HG03558 (cell line): ENCODE measurements around the gene MPZ.

Experiments
- ATAC-seq: cut with Tn5 transposase; IDR thresholded peaks from one replicate; pipeline ENCODE4 v1.9.1; 2021; ENCODE audit warnings: moderate number of reproducible peaks; ENCODE audit not compliant: unreplicated experiment; ENCODE audit errors: extremely low read depth

The MPZ gene

DNA sequence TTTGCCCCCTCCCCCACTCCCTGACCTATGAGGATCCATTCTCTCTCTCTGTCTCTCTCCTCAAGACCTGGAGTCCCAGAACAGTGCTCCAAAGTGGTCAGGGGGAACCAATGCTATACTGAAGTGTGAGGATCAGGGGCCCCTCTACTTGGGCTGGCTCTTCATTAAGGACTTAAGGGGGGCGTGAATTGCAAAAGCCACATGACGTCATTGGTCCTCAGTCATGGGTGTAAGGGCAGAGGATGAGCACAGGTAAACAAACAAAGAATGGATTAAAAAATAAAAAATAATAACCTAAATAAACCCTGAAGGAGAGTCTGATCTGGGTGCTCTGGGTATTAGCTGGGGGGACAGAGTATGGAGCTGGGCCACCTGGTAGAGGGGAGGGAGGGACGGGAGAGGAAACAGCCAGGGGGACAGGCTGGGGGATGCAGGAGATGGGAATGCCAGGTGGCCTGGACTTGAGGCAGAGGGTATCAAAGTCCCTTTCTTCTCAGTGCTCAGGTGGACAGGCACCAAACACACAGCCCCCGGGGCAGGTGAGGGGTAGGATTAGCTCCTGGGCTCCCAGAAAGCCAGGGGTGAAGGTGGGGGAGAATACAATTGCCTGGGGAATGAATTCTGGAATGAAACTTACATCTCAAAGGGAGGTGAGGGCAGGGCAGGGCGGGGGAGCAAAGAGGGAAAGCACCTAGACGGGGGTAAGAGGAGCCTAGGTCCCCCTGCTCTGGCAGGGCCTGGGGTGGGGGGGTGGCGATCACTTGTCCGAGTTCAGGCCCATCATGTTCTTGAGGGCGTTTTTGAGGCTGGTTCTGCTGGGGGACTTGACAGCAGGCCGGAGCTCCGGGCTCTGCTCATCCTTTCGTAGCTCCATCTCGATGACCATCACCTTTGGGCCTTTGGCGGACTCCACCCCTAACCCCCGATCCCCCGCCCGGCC is 4.6 kb downstream of the MPZ start:
- no peak for ATAC-seq

DNA sequence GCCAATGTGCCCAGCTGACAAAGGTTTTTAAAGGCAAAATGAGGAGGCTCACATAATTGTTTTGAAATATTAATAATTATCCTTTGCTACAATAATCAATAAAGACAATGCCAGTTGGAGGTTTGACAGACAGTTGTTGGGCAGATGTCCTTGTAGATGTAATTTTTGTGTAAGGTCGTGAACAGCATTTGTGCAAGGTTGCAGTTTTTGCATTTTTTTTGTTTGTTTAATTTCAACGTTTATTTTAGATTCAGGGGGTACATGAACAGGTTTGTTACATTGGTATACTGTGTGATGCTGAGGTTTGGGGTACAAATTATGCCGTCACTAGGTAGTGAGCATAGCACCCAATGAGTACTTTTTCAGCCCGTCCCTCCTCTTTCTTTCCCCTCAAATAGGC is 9.3 kb downstream of the MPZ start:
- ATAC-seq, result no peak

DNA sequence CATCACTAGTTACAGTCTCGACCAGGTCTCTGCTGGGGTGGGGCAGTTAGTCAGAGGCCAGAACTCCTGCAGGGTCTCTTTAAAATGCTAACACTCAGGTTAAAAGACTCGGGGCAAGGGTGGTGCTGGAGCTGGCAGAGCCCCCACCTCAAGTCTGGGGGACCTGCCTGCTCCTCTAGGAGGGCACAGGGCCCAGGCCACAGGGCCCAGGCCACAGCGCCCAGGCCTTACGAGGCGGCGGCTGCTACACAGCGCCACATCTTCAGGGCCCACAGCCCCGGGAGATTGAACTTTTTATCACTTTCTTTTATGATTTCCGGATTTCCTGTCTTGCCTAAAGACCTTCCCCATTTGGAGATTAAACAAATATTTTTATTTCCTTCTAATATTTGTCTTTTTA is 10.4 kb downstream of the MPZ start:
- no peak for ATAC-seq

DNA sequence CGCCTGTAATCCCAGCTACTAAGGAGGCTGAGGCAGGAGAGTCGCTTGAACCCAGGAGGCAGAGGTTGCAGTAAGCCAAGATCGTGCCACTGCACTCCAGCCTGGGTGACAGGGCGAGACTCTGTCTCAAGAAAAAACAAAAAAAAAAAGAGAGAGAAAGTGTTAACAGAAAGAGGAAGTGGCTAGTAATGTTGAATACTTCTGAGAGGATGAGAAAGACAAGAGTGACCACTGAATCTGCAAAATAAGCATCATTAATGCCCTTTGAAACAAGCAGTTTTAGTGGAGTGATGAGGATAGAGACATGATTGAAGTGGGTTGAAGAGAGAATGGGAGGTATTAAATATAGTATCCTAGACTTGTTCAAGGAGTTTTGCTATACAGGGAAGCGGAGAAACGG is 11.7 kb downstream of the MPZ start:
- no peak for ATAC-seq

DNA sequence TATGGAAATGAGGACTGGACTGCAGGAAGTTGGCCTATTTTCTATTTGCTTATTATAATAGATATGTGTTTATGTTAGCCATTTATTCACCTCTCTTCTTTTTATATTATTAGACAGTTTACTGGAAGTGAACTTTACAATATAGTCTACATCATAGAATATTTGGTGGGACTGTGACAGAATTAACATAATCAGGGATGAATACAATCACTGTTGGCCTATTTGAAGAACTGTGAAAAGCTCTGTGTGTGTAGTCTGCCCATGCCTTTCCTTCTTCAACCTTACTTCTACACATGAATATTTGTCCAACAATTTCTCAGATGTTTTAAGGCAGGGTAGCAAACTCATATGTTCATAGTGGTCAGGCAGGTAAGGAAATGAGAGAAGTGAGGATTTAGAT is 12.4 kb downstream of the MPZ start:
- ATAC-seq, result no peak

DNA sequence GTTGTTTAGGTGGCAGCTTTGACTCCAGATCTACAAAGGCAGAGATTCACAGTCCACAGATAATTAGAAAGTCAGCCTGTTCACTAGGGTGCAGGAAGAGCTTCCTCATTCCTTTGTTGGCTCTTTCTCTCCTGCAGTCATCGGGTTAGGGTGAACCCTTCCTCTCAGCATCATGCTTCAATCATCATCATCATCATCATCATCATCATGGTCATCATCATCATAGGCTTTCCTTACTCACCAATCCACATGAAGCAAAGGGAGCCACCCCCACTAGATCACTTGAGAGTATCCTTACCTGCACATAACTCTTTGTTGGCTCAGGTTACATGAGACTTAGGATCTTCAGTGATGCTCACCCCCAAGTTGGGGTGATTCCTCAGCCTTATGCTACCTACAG is 19.0 kb downstream of the MPZ start:
- no peak for ATAC-seq

DNA sequence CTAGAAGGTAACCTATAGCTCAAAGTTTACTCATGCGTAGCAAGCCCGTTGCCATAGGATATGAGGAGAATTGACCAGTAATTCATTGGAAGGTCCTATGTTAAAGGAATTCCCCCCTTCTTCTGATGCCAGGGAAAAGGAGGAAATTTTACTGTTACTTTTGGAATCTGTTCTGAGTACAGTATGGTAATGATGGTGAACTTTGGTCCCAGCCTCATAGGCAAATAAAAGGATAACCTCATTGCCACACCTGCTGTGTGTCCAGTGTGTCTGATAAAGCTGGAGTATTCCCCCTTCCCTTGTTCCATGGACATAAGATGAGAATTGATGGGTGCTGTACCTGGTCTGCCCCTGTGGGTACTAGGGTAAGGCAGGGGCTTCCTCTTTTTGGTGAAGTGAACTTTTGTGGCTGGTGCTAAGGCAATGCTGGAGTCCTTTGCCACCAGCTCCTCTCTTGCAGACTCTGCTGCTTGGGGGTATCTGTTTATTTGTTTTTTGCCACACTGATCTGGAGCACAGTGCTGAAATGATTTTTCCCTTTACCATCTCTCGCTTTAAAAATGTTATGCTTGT is 22.2 kb downstream of the MPZ start:
- no peak for ATAC-seq

DNA sequence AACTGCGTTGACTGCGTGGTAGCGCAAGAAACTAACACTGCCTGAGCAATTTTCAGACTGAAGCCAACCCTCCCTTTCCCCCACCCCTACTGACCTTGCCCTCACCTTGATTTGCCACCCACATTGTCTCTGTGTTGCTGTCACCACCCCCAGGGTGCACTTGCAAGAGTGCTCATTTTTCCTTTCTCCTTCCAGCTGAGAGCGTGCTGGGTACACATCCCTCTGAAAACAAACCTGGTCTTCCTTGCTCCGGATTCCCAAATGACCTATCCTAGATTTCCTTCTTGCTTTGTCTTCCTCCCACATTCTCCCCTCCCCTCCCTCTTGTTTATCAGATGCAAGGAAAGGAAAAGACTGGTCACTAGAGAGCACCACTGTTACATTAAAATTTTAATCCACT is 24.2 kb downstream of the MPZ start:
- no peak for ATAC-seq

DNA sequence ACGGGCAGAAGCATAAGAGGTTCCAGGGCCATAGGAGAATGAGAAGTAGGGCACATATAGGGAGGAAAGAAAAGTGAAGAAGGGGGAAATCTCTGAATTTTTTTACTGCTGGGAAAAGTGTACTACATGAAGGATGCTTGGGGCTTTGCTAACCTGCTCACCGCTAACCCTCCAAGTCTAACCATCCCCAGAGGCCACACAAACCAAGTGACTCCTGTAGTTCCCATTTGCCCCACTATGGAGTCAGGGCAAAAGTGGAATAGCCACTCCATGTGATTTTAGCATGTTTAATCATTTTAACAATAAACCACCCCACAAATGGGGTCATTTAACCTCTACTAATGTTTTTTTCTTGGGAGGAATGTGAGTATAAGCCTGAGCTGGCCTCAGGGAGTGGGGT is 24.7 kb downstream of the MPZ start:
- ATAC-seq, result no peak

DNA sequence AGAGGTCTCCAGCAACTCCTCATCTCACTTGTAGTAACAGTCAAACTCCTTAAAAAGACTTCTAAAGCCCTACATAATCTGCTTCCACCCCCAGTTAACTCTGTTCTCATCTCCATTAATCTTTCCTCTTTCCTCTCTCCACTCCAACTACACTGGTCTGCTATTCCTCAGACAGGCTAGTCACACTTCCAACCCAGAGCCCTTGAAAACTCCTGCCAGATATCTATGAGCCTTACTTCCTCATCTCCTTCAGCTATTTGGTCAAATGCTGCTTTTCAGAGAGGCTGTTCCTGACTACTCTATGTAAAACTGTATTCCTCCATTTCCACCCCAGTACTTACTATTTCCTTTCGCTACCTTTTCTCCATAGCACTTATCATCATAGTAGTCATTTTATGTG is 26.8 kb downstream of the MPZ start:
- no peak for ATAC-seq

DNA sequence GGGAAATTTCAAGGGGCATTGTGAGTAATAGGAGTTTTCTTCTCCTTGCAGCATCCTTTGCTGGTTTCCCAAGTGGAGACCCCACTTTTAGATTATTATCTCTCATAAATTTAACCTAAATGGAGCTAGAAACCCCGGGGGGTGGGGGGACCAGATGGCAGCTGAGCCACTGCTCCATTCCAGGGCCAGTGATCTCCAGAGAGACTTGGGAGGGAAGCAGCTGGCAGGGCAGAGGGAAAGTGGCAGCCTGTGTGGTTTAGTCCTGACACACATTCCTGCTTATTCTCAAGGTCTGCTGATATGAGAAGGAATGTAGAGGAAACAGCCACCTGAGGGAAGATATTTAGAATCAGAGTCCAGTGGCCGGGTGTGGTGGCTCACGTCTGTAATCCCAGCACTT is 34.9 kb downstream of the MPZ start:
- no peak for ATAC-seq

DNA sequence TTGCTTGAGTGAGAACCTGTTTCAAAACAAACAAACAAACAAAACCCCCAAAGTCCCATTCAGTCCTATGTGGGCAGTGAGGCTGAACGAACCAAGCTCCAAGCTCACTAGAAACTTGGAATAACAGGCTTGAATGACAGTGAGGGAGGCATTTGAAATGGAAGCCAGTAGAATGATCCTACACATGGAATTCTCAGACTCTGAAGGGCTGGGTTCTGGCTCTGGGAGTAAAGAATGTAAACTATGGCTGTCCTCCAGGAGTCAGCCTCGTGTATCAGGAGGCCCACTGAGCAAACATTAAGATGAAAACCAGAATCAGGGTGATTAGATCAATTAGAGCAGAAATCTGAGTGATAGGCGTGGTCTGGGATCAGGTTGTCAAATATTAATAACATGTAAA is 36.4 kb downstream of the MPZ start:
- ATAC-seq, result no peak

DNA sequence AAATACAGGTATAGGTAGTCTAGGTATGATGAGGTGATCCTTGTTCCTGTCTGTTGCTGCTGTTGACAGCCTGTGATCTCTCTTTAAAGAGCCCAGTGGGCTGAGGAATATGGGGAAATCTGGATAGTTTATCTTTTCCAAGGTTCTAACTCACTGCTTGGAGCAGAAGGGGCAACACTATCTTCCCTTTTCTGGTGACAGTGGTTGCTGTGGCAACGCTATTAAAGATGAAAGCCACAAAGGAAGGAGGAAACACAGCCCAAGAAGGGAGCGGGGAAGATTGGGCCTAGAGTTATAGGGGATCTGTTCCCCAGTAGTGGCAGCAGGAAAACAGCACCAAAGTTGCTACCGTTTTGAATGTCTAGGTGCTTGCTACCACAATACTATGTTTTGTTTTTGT is 42.4 kb downstream of the MPZ start:
- ATAC-seq, result no peak

DNA sequence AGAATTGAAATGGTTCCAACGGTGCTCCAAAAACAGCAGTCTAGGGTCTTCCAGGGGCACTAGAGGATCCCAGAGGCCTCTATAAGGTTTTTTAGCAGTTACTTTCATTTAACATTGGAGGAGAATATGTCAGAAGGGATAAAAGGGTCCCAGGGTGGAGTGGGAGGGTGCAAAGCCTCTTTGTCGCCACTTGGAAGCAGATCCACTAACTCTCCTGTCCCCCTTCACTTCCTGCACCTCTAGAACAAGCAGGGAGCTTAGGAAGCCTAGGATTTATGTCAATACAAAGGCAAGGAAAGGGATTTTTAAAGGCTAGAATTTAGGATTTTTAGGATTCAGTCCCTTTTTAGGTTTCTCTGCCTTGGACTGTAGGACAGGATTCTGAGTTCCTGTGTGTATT is 42.9 kb downstream of the MPZ start:
- no peak for ATAC-seq

DNA sequence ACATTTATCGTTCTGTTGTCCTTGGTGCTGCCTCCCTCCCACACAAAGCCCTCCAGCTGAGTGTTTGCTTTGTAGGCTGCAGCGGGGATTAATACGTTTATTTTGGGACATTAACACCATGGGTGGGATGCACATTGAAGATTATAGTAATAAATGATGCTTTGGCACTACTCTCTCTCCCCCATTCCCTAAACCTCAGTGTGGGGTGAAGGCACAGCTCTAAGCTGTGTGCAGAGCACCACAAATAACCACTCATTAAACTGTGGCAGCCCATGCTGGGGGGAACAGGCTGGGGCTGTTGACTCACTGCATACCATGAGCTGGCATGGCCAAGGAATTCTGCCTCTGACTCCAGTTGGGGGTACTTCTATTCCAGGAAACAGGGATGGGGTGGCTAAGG is 43.6 kb downstream of the MPZ start:
- no peak for ATAC-seq

DNA sequence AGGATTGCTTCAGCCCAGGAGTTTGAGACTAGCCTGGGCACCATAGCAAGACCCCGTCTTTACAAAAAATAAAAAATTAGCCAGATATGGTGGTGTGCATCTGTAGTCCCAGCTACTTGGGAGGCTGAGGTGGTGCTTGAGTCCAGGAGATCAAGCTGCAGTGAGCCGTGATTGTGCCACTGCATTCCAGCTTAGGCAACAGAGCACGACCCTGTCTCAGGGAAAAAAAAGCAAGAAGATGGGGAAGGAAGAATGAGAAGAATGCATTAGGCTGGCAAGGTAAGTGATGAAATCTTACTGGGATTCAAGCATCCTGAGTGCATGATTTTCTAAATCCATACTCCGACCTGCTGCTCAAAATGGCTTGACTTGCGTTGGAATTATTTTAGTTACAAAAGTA is 44.5 kb downstream of the MPZ start:
- ATAC-seq, result no peak

DNA sequence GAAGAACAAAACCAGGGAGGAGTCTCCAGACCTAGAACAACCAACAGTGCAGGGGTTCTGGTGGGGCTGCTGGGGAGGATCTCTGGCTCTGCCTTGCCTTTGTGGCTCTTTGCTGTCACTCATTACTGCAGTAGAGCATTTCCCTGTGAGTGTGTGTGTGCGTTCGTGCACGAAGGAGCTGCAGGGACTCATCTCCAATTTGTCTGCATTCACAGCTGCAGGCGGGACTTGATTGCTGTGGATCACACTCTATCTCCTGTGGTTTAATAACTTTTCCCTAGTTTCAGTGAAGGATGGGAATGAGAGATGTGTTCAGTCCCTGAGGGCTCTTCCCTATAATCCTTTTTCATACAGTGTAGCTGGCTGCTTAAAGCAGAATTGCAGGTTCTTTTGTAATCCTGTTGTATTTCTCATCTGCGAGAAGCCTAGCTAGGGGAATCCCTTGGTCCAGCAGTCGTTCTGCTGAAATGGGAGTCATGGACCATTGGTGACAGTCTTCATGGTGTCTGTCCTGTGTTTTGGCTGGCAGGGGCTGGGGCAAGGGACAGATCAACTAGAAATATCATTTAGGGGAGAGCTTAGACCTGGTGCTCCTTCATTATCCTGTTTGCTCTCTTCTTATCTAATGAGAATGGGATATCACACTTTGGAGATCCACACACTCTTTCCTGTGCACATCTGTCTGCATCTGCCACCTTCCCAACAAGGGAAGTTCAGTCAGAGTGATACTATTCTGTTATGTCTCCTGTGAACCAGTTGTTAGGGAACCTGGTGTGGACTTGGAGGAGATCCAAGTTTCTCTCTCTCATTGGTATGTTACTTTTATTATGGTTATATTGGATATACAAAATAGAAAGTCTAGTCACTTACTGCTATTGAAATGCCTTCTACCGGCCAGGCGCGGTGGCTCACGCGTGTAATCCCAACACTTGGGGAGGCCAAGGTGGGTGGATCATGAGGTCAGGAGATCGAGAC is 48.2 kb downstream of the MPZ start:
- ATAC-seq, result no peak

DNA sequence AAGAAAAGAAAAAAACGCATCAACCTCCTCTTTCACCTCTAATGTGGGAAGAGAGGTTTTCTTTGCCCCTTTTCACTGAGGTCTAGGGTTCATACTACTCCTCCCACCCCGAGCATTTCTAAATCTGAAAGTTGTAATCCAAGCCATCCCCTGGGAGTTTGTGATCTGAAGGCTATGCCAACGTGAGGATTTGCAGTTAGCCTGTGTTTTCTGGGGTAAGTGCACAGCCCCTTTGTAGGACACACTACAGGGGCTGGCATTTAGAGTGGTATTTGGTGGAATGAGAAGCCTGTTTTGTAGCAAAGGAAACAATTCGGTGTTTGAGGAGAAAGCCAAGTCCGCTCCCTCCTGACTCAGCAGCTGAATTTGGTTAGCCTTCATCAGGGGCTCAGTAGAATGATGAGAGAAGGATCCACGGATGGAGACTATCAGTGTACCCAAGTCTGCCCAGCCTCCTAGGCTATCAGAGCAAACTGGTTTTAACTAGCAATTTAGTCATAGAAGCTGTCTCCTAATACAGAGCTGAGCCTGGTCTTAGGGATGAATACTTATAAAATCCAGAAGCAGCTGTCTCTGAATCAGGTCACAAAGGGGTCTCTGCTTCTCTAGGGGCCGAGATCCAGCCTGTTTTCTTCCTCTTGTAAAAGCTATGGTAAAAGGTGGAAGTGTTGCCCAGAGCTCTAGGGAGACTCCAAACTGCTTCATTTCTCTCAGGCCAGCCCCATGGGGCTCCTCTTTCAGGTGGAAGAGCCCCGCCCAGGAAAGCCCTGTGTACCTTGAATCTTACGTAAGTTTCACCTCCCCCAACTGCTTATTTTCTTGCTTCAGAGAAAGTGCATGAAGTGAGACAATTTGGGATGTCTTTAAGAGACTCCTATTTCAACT is 49.1 kb downstream of the MPZ start:
- ATAC-seq, result no peak

DNA sequence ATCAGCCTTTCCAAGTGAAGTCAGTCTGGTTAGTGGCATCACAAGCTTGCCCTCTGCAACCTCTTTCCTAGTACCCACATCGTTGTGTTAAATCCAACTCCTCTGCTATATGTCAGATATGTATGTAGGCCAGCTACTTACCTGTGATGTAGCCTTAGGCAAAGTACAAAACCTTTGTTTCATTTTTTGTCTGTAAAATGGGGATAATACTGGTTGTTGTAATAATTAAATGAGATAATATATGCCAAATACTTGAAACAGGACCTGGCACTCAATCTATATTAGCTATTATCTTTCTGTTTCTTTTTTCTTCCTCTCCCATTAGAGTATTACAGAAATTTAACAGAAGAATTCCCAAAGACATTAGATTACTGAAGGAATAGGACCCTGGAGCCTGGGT is 50.0 kb downstream of the MPZ start:
- ATAC-seq, result no peak

DNA sequence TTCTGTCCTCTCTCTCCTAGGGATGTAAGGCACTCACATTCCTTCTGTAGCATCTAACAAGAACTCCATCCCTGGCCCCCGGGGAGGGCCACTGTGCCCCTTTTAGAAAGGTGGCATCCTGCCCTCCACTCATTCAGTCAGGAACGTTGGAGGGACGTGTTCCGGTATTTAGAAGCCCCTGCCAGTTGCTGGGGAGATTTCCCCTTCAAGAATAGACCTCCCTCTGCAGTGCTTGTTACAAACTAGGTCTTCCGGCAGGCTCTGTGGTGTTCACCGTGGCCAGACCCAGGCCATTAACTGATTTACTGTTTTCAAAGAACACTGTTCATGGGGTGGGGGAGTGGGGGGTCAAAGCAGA is 50.4 kb downstream of the MPZ start:
- no peak for ATAC-seq
